ENCODE results near the gene GLDN. TPM values are rescaled to one million over a fixed set of nuclear protein-coding genes. Genes with fewer than 3 reads are reported as not detected.

Gene GLDN
- total RNA-seq, 4 donors from 2014 or later = 0.44 to 4.7 (median 0.75) TPM

DNA sequence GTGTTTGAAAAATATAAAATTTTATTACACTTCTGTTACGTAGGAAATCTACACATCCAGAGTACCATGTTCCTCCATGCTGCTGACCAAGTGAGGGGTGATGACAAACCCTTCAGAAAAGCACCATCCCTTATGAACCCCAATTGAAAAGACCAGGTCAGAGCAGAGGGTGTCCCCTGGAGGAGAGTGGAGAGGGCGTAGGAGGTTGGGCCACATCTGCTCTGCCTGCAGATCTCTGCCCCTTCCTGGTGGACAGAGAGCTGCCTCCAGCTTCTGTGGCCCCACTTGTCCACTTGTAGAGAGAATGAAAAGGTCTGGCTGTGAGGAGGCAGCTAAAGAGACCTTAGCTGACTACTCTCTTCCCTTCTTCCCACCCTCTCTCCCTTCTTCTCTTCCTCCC, 55.5 kb downstream of the GLDN start:
- ATAC-seq (no peak), DNase-seq (no peak)
- Histone ChIP-seq H3K4me1 (no peaks in the 10 kb centered on the region), H3K27ac (no peak overlapping the region), H3K27me3 (no peaks in the 10 kb centered on the region), H3K9me3 (no peaks in the 10 kb centered on the region), H3K4me3 (no peak overlapping the region), H3K36me3 (no peaks in the 10 kb centered on the region)
- intact Hi-C loops (cut with DNase I; ENCODE audit: low total_unique reads) = no loop called here
- TF ChIP-seq POLR2A (IDR thresholded peaks at IDR 0.05) = no peak
- TF ChIP-seq, protein P1, sequence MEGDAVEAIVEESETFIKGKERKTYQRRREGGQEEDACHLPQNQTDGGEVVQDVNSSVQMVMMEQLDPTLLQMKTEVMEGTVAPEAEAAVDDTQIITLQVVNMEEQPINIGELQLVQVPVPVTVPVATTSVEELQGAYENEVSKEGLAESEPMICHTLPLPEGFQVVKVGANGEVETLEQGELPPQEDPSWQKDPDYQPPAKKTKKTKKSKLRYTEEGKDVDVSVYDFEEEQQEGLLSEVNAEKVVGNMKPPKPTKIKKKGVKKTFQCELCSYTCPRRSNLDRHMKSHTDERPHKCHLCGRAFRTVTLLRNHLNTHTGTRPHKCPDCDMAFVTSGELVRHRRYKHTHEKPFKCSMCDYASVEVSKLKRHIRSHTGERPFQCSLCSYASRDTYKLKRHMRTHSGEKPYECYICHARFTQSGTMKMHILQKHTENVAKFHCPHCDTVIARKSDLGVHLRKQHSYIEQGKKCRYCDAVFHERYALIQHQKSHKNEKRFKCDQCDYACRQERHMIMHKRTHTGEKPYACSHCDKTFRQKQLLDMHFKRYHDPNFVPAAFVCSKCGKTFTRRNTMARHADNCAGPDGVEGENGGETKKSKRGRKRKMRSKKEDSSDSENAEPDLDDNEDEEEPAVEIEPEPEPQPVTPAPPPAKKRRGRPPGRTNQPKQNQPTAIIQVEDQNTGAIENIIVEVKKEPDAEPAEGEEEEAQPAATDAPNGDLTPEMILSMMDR (IDR thresholded peaks at IDR 0.05 in 4 of 5, conservative IDR thresholded peaks at IDR 0.05 in 1 of 5) = no peak
- in situ Hi-C loops (cut with MboI; ENCODE audit: low sequenced_read_pairs in 4 of 4) = loop anchor here in 2 of 4 donors (25.0 kb wide), 2 partner anchors 110 to 235 kb away; no protein-coding TSS in a partner anchor

DNA sequence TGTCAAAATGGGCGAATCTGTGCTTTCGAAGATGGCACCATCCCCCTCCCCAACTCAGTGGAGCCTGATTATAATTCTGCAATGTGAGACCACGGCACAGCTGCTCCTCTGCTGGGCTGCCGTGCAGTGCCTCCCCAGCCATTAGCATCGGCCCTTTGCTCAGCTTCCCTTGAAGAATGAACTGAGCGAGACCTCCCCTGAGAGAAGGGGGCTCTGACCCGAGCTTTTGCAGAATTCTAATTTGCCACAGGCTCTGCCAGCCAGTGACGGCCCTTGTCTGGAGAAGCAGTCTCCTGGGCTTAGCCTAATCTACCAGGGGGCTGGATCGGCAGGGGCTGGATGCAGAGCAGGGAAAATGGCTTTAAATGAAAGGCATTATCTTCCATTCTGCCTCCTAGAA, 57.2 kb downstream of the GLDN start:
- DNase-seq (no peak), ATAC-seq (no peak)
- Histone ChIP-seq H3K36me3 (no peaks in the 10 kb centered on the region), H3K4me3 (no peak overlapping the region), H3K9me3 (no peaks in the 10 kb centered on the region), H3K27me3 (no peaks in the 10 kb centered on the region), H3K4me1 (no peaks in the 10 kb centered on the region), H3K27ac (no peak overlapping the region)
- in situ Hi-C loops (cut with MboI; ENCODE audit: low sequenced_read_pairs in 4 of 4) = loop anchor here in 2 of 4 donors (25.0 kb wide), 2 partner anchors 111 to 236 kb away; no protein-coding TSS in a partner anchor
- intact Hi-C loops (cut with DNase I; ENCODE audit: low total_unique reads) = no loop called here
- no peak for TF ChIP-seq POLR2A (IDR thresholded peaks at IDR 0.05)

DNA sequence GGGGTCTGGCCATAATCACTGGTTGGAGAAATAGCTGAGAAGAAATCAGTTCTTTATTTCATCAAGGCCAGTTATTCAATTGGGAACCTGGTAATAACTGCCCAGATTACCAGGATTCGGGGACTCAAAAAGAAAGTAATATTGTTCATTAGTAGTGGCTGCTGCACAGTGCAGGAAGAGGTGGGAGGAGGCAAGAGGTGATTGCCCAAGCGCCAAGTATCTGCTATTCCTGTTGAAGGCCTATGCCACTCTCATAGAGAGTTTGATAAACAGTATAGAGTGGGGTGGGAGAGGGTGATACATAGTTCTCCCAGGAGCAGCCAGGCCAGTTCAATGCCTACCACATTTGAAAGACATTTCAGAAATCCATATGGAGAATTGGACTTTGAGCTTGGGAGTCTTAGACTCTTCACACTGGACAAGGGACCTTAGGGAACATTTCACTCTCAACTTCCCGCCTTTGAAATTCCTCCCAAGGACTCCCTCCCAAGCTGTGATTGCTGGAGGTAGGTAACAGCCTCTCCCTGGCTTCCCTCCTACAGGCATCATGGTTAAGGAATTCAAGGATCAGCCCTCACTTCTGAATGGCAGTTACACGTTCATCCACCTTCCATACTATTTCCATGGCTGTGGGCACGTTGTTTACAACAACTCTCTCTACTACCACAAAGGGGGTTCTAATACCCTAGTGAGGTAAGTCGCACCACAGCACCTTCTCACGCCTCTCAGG, 59.8 kb downstream of the GLDN start:
- DNase-seq = no peak
- Histone ChIP-seq H3K27me3 (no peaks in the 10 kb centered on the region), H3K27ac (no peak overlapping the region), H3K36me3 (no peaks in the 10 kb centered on the region), H3K9me3 (no peaks in the 10 kb centered on the region), H3K4me3 (no peak overlapping the region), H3K4me1 (no peaks in the 10 kb centered on the region)
- in situ Hi-C loops (cut with MboI; ENCODE audit: low sequenced_read_pairs in 4 of 4) (no loop called here), intact Hi-C loops (cut with DNase I; ENCODE audit: low total_unique reads) (no loop called here)
- TF ChIP-seq, protein P1 (IDR thresholded peaks at IDR 0.05 in 4 of 5, conservative IDR thresholded peaks at IDR 0.05 in 1 of 5) = no peak
- no peak for TF ChIP-seq POLR2A (IDR thresholded peaks at IDR 0.05)
- no peak for ATAC-seq

DNA sequence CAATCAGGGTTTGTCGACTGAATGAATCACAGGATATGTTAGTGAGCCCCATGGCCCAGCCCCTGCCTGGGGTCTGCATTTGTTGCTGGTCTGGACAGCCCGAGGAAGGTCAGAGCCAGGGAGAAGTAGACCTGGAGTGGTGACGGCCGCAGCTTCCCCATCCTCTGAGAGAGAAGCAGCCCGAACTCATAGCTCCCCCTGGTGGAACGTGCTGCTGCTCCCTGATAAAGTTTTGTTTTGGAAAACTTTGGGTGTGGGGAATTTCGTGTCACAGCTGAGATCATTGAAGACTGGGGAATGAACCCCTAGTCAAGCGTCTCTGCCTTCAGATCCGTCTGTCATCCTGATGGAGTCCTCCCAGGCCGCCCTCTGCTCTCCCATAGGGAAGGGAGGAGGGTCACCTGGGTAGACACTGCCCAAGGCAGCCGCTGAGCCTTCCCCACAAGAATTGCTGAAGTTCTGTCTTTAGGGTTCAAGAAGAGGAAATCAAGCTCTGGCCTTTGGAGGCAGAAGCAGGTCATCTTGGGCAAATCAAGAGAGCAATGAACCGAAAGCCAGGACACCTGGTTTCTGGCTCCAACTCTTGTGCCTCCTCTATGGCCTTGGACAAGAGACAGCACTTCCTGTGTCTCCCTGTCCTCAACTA, 60.5 kb downstream of the GLDN start:
- intact Hi-C loops (cut with DNase I; ENCODE audit: low total_unique reads) (no loop called here), in situ Hi-C loops (cut with MboI; ENCODE audit: low sequenced_read_pairs in 4 of 4) (no loop called here)
- no peak for ATAC-seq
- TF ChIP-seq, protein P1 (IDR thresholded peaks at IDR 0.05 in 4 of 5, conservative IDR thresholded peaks at IDR 0.05 in 1 of 5) = peak in 1 of 5 experiments; percentile 26
- no peak for TF ChIP-seq POLR2A (IDR thresholded peaks at IDR 0.05)
- no peak for DNase-seq
- Histone ChIP-seq H3K9me3 (no peaks in the 10 kb centered on the region), H3K36me3 (no peaks in the 10 kb centered on the region), H3K4me1 (no peaks in the 10 kb centered on the region), H3K27ac (no peak overlapping the region), H3K27me3 (no peaks in the 10 kb centered on the region), H3K4me3 (no peak overlapping the region)

DNA sequence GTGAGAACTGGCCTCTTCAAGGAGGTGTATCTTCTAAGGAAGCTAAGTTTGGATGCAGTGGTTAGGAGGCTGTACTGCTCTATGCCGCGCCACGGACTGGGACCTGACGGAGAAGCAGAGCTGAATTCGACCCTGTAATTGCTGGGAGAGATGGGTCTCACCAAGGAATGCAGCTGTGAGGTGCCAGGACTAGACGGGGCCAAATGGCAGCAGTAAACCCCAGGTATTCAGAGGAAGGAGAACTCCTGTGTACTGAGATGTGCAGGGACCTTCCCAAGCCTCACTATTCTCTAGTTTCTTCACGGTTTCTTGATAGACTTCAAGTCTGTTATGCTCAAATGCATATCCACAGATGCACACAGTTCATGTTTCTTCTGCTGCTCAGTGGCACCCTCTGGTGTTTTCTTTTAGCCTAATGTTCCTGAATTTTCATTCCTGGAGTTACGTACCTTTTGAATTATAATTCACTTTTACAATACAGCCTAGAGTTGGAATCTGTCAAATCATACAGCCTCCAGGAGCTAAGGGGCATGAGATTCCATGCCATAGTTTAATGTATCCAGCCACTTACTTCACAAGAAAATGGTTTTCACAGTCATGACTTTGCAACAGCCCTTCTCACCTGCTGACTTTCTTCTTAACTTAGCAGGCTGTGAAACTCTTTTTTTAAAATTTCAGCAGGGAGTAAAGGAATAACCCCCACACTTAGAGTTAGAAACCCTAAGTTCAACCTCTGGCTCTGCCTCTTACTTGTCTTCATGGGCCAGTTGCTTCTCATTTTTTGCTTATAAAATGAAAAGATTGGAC, 61.8 kb downstream of the GLDN start:
- Histone ChIP-seq H3K4me3 (no peak overlapping the region), H3K27ac (no peak overlapping the region), H3K36me3 (no peaks in the 10 kb centered on the region), H3K4me1 (no peaks in the 10 kb centered on the region), H3K27me3 (no peaks in the 10 kb centered on the region), H3K9me3 (no peaks in the 10 kb centered on the region)
- TF ChIP-seq, protein P1 (IDR thresholded peaks at IDR 0.05 in 4 of 5, conservative IDR thresholded peaks at IDR 0.05 in 1 of 5) = peak in 2 of 5 experiments; percentile 29 to 36
- no peak for TF ChIP-seq POLR2A (IDR thresholded peaks at IDR 0.05)
- intact Hi-C loops (cut with DNase I; ENCODE audit: low total_unique reads) (no loop called here), in situ Hi-C loops (cut with MboI; ENCODE audit: low sequenced_read_pairs in 4 of 4) (no loop called here)
- DNase-seq = no peak
- ATAC-seq = no peak
